Prostate gland (tissue), 2 donors: ENCODE data around the gene ATP5MC2. TPM values are rescaled to one million over a fixed set of nuclear protein-coding genes. Genes with fewer than 3 reads are reported as not detected.

Experiments
- DNase-seq: peaks from one replicate; pipeline ENCODE4 v3.0.0-alpha.2; 2019; ENCODE audit warnings: low spot score
- H3K27ac ChIP-seq, 2 donors: fragments of 200-600 bp; sonication (generic); 2 replicates each; pipeline ENCODE4 v1.5.1; 2017 to 2019
- H3K27me3 ChIP-seq: fragments of 200-600 bp; sonication (generic); replicated peaks from 2 replicates; pipeline ENCODE4 v1.5.1; 2019; ENCODE audit not compliant: insufficient read depth
- H3K36me3 ChIP-seq, 2 donors: fragments of 200-600 bp; sonication (generic); 1 replicate in 1 of 2; 2 replicates in 1 of 2; pipeline versions ENCODE4 v1.5.1 to v1.8.1; 2017 to 2019
- H3K4me1 ChIP-seq: fragments of 200-600 bp; sonication (generic); replicated peaks from 2 replicates; pipeline ENCODE4 v1.5.1; 2019
- H3K4me3 ChIP-seq, 2 donors: fragments of 200-600 bp; sonication (generic); 2 replicates each; pipeline ENCODE4 v1.5.1; 2017 to 2019
- H3K9me3 ChIP-seq: fragments of 200-600 bp; sonication (generic); 2 replicates; pipeline ENCODE4 v1.5.1; 2017
- CTCF ChIP-seq, 4 experiments: fragments of 200-600 bp in 2 of 4; fragments of 450-650 bp in 2 of 4; sonication (generic) in 2 of 4; IDR thresholded peaks; 1 replicate in 3 of 4; 2 replicates in 1 of 4; pipeline ENCODE4 v1.5.1; 2016 to 2019; ENCODE audit warnings: antibody characterized with exemption in 4 of 4, mild to moderate bottlenecking in 2 of 4, moderate library complexity in 2 of 4
- POLR2A ChIP-seq: fragments of 450-650 bp; IDR thresholded peaks from one replicate; pipeline ENCODE4 v1.6.1; 2016; ENCODE audit warnings: antibody characterized with exemption, mild to moderate bottlenecking
- POLR2AphosphoS5 ChIP-seq: sonication (generic); formaldehyde crosslinking; IDR thresholded peaks from one replicate; pipeline ENCODE4 v1.6.1; 2017; ENCODE audit warnings: antibody characterized with exemption
- WGBS: methylation state at CpG from one replicate; pipeline ENCODE4 v1.1.5; 2018; 5-methylcytosine and 5-hydroxymethylcytosine counted together
- intact Hi-C: fragments of 100-400 bp; cut with DNase I; formaldehyde crosslinking; loops from one replicate; pipeline ENCODE4 v1.14.2; 2022
- total RNA-seq, 2 donors: library from RNA; depleted of rRNA; stranded (reverse); fragments of >200 nt; gene quantifications; one replicate each; pipeline ENCODE4 v1.1.0, GENCODE V29; 2016

ATP5MC2 gene
- total RNA-seq, 2 donors from 2014 or later = 419 to 728 TPM

- no peaks in the 10 kb centered on the region for H3K9me3 ChIP-seq
- peak overlapping the region; percentile 92 to 97 for H3K27ac ChIP-seq
- intact Hi-C loops = loop anchor here (2.0 to 10.0 kb wide), 2 partner anchors 50 to 82 kb away; partner anchors contain the start of gene ATP5MC2
Observed at GRCh38 chr12:53626702-53627169, 49.1 kb downstream of the ATP5MC2 start.

GRCh38 chr12:53625946-53626701, 49.8 kb downstream of the ATP5MC2 start, which contains the start of gene ATF7:
TSS of gene ATF7 (minus strand) at chr12:53626382. CDS start at chr12:53601000, 25,382 bp downstream.
- Histone ChIP-seq H3K36me3 (no peaks in the 10 kb centered on the region), H3K27ac (peak within 1 kb of the TSS; percentile 92 to 97), H3K4me3 (peak within 1 kb of the TSS; percentile 50 to 64), H3K9me3 (no peaks in the 10 kb centered on the region), H3K4me1 (peaks cover 4% of the 10 kb centered on the region), H3K27me3 (no peaks in the 10 kb centered on the region)
- DNase-seq = peak; percentile 98
- intact Hi-C loops = loop anchor here (2.0 to 10.0 kb wide), 2 partner anchors 51 to 81 kb away; partner anchors contain the start of gene ATP5MC2
- under 1% methylated on average over 48 of the region's 48 CpGs for WGBS
- TF ChIP-seq POLR2AphosphoS5 (peak; percentile 90), CTCF (IDR thresholded peaks at IDR 0.05) (no peak), POLR2A (peak; percentile 57)

More at GRCh38 chr12:53626702-53627169, 49.1 kb downstream of the ATP5MC2 start:
- H3K4me3 ChIP-seq = peak overlapping the region; percentile 50 to 64
- DNase-seq = no peak
- no peak for TF ChIP-seq CTCF (IDR thresholded peaks at IDR 0.05)
- no peak for TF ChIP-seq POLR2A
- no peak for TF ChIP-seq POLR2AphosphoS5
- WGBS = 23% methylated on average over 6 of the region's 6 CpGs
- no peaks in the 10 kb centered on the region for H3K27me3 ChIP-seq
- H3K36me3 ChIP-seq = no peaks in the 10 kb centered on the region
- peaks cover 4% of the 10 kb centered on the region for H3K4me1 ChIP-seq

- Histone ChIP-seq H3K36me3 (no peaks in the 10 kb centered on the region), H3K4me3 (peak overlapping the region; percentile 50 to 64), H3K27ac (peak overlapping the region; percentile 92 to 97), H3K27me3 (no peaks in the 10 kb centered on the region), H3K9me3 (no peaks in the 10 kb centered on the region), H3K4me1 (peaks cover 4% of the 10 kb centered on the region)
- WGBS = 10% methylated on average over 5 of the region's 5 CpGs
- no peak for TF ChIP-seq POLR2A
- DNase-seq = no peak
- intact Hi-C loops = loop anchor here (10.0 kb wide), 1 partner anchor 81 kb away; no protein-coding TSS in a partner anchor
Observed at GRCh38 chr12:53625373-53625945, 50.4 kb downstream of the ATP5MC2 start.

GRCh38 chr12:53624956-53625355, 50.9 kb downstream of the ATP5MC2 start:
- TF ChIP-seq POLR2A (no peak), CTCF (IDR thresholded peaks at IDR 0.05) (no peak), POLR2AphosphoS5 (no peak)
- peak overlapping the region; percentile 92 to 97 for H3K27ac ChIP-seq
- H3K4me3 ChIP-seq = peak overlapping the region; percentile 50 to 64
- no peaks in the 10 kb centered on the region for H3K36me3 ChIP-seq
- H3K4me1 ChIP-seq = peaks cover 4% of the 10 kb centered on the region
- no peaks in the 10 kb centered on the region for H3K9me3 ChIP-seq
- DNase-seq = no peak
- intact Hi-C loops = loop anchor here (10.0 kb wide), 1 partner anchor 80 kb away; no protein-coding TSS in a partner anchor
- WGBS = 20% methylated on average over 4 of the region's 4 CpGs
- no peaks in the 10 kb centered on the region for H3K27me3 ChIP-seq

GRCh38 chr12:53624458-53624857, 51.4 kb downstream of the ATP5MC2 start:
- peak overlapping the region; percentile 8 to 64 for H3K4me3 ChIP-seq
- H3K9me3 ChIP-seq = no peaks in the 10 kb centered on the region
- no peaks in the 10 kb centered on the region for H3K27me3 ChIP-seq
- 22% methylated on average over 3 of the region's 3 CpGs for WGBS
- TF ChIP-seq POLR2A (no peak), CTCF (IDR thresholded peaks at IDR 0.05) (no peak), POLR2AphosphoS5 (no peak)
- intact Hi-C loops = loop anchor here (10.0 kb wide), 1 partner anchor 80 kb away; no protein-coding TSS in a partner anchor
- peaks cover 4% of the 10 kb centered on the region for H3K4me1 ChIP-seq
- DNase-seq = no peak
- peak overlapping the region; percentile 92 to 97 for H3K27ac ChIP-seq
- no peaks in the 10 kb centered on the region for H3K36me3 ChIP-seq
